GM23338 (cell line): ENCODE measurements around the gene ABCB11.

Source experiments
- CREB1 ChIP-seq: fragments of 250-450 bp; sonication (Bioruptor Pico); IDR thresholded peaks from 2 replicates; pipeline ENCODE4 v1.5.0; 2020; ENCODE audit warnings: low read depth, mild to moderate bottlenecking, moderate library complexity
- CTCF ChIP-seq, 2 experiments: fragments of 200-600 bp in 1 of 2; sonication (generic) in 1 of 2; conservative IDR thresholded peaks; 2 replicates each; pipeline versions ENCODE4 v1.5.1 to v1.6.1; 2016 to 2017; ENCODE audit warnings: antibody characterized with exemption in 2 of 2, low read depth in 2 of 2, mild to moderate bottlenecking in 2 of 2, moderate library complexity in 1 of 2
- EZH2 ChIP-seq: fragments of 200-600 bp; sonication (generic); IDR thresholded peaks from one replicate; pipeline ENCODE4 v1.8.0; 2017; ENCODE audit warnings: antibody characterized with exemption, mild to moderate bottlenecking, low read depth; ENCODE audit not compliant: unreplicated experiment
- EZH2phosphoT487 ChIP-seq: fragments of 200-600 bp; sonication (generic); IDR thresholded peaks from one replicate; pipeline ENCODE4 v1.8.1; 2018; ENCODE audit warnings: antibody characterized with exemption; ENCODE audit not compliant: unreplicated experiment
- JUNB ChIP-seq: IDR thresholded peaks from one replicate; pipeline ENCODE4 v1.6.1; 2016; ENCODE audit warnings: antibody characterized with exemption; ENCODE audit not compliant: unreplicated experiment
- NANOG ChIP-seq: IDR thresholded peaks from 2 replicates; pipeline ENCODE4 v1.6.1; 2016; ENCODE audit warnings: antibody characterized with exemption, borderline replicate concordance
- POLR2AphosphoS5 ChIP-seq: IDR thresholded peaks from 2 replicates; pipeline ENCODE4 v1.6.1; 2016; ENCODE audit warnings: antibody characterized with exemption, low read depth
- REST ChIP-seq: IDR thresholded peaks from one replicate; pipeline ENCODE4 v1.6.1; 2018; ENCODE audit warnings: antibody characterized with exemption; ENCODE audit not compliant: unreplicated experiment

- TF ChIP-seq EZH2: no peak
- no peak for TF ChIP-seq JUNB
- TF ChIP-seq CTCF (conservative IDR thresholded peaks at IDR 0.05; ENCODE audit: low read depth in 2 of 2): no peak
- no peak for TF ChIP-seq POLR2AphosphoS5
- no peak for TF ChIP-seq REST
- TF ChIP-seq NANOG: no peak
- no peak for TF ChIP-seq EZH2phosphoT487
- TF ChIP-seq CREB1 (CRISPR knock-in tag): no peak
Measured at GRCh38 chr2:168981651-168982050, 49.5 kb downstream of the ABCB11 start.
